HG03378 (cell line): ENCODE results near the gene TEAD1.

Experiments used
- ATAC-seq: cut with Tn5 transposase; IDR thresholded peaks from one replicate; pipeline ENCODE4 v1.9.1; 2021; ENCODE audit warnings: mild to moderate bottlenecking, moderate library complexity; ENCODE audit not compliant: unreplicated experiment

TEAD1 gene

GRCh38 chr11:12886508-12886907, 212.3 kb downstream of the TEAD1 start:
- ATAC-seq: no peak

GRCh38 chr11:12888525-12889158, 214.4 kb downstream of the TEAD1 start:
- peak; percentile 65 for ATAC-seq

GRCh38 chr11:12889243-12889642, 215.0 kb downstream of the TEAD1 start:
- ATAC-seq: no peak

GRCh38 chr11:12890476-12890875, 216.3 kb downstream of the TEAD1 start:
- ATAC-seq: no peak

- ATAC-seq: no peak
Measured at GRCh38 chr11:12893787-12894672, 219.8 kb downstream of the TEAD1 start.

- no peak for ATAC-seq
Measured at GRCh38 chr11:12897390-12897789, 223.2 kb downstream of the TEAD1 start.

GRCh38 chr11:12897867-12898266, 223.6 kb downstream of the TEAD1 start:
- ATAC-seq: no peak

GRCh38 chr11:12900496-12900895, 226.3 kb downstream of the TEAD1 start:
- ATAC-seq: no peak

GRCh38 chr11:12901272-12901671, 227.1 kb downstream of the TEAD1 start:
- peak; percentile 51 for ATAC-seq

GRCh38 chr11:12901874-12902481, 227.8 kb downstream of the TEAD1 start:
- ATAC-seq: no peak

GRCh38 chr11:12902791-12903486, 228.7 kb downstream of the TEAD1 start:
- ATAC-seq: no peak

- ATAC-seq: no peak
Measured at GRCh38 chr11:12905435-12905834, 231.2 kb downstream of the TEAD1 start.

GRCh38 chr11:12906501-12906900, 232.3 kb downstream of the TEAD1 start:
- ATAC-seq: no peak

GRCh38 chr11:12909879-12910278, 235.7 kb downstream of the TEAD1 start:
- ATAC-seq: no peak

- ATAC-seq: no peak
Measured at GRCh38 chr11:12914400-12914912, 240.2 kb downstream of the TEAD1 start.

GRCh38 chr11:12915093-12915492, 240.9 kb downstream of the TEAD1 start:
- ATAC-seq: no peak

- no peak for ATAC-seq
Measured at GRCh38 chr11:12917822-12918221, 243.6 kb downstream of the TEAD1 start.

GRCh38 chr11:12918667-12919066, 244.4 kb downstream of the TEAD1 start:
- no peak for ATAC-seq

GRCh38 chr11:12922418-12922817, 248.2 kb downstream of the TEAD1 start:
- no peak for ATAC-seq

- no peak for ATAC-seq
Measured at GRCh38 chr11:12922980-12923507, 248.8 kb downstream of the TEAD1 start.

- no peak for ATAC-seq
Measured at GRCh38 chr11:12924650-12925049, 250.4 kb downstream of the TEAD1 start.
